ENCODE measurements around the gene ZNRF1.

- no peak for TF ChIP-seq CTCF (IDR thresholded peaks at IDR 0.05)
- TF ChIP-seq EP300 (IDR thresholded peaks at IDR 0.05; ENCODE audit: low read depth) = no peak
- TF ChIP-seq POLR2AphosphoS5 (IDR thresholded peaks at IDR 0.05) = no peak
- TF ChIP-seq POLR2A (IDR thresholded peaks at IDR 0.05) = no peak
Observed at GRCh38 chr16:75035410-75035968, 36.7 kb downstream of the ZNRF1 start.
